Measurements from ENCODE around the gene SMIM38.

- TF ChIP-seq, protein P1, sequence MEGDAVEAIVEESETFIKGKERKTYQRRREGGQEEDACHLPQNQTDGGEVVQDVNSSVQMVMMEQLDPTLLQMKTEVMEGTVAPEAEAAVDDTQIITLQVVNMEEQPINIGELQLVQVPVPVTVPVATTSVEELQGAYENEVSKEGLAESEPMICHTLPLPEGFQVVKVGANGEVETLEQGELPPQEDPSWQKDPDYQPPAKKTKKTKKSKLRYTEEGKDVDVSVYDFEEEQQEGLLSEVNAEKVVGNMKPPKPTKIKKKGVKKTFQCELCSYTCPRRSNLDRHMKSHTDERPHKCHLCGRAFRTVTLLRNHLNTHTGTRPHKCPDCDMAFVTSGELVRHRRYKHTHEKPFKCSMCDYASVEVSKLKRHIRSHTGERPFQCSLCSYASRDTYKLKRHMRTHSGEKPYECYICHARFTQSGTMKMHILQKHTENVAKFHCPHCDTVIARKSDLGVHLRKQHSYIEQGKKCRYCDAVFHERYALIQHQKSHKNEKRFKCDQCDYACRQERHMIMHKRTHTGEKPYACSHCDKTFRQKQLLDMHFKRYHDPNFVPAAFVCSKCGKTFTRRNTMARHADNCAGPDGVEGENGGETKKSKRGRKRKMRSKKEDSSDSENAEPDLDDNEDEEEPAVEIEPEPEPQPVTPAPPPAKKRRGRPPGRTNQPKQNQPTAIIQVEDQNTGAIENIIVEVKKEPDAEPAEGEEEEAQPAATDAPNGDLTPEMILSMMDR (IDR thresholded peaks at IDR 0.05), result no peak
- TF ChIP-seq POLR2A (IDR thresholded peaks at IDR 0.05), result no peak
Observed at GRCh38 chr11:69165775-69166174, 10.0 kb downstream of the SMIM38 start.
